Lower lobe of right lung (tissue), 2 donors: ENCODE data around the gene ARHGAP10. TPM values are rescaled to one million over a fixed set of nuclear protein-coding genes. Genes with fewer than 3 reads are reported as not detected.

Source experiments
- ATAC-seq, 2 donors: fragments of 200-7000 bp; cut with Tn5 transposase; one replicate each; pipeline ENCODE4 v1.9.1; 2020 to 2022; ENCODE audit warnings: mild to moderate bottlenecking in 2 of 2, moderate library complexity in 2 of 2
- DNase-seq: peaks from one replicate; pipeline ENCODE4 v3.0.0-alpha.2; 2020
- H3K27ac ChIP-seq: fragments of 200-600 bp; one replicate; pipeline ENCODE4 v1.8.0; 2022
- H3K27me3 ChIP-seq: fragments of 200-600 bp; one replicate; pipeline ENCODE4 v1.8.0; 2022; ENCODE audit warnings: low read depth
- H3K36me3 ChIP-seq: fragments of 200-600 bp; one replicate; pipeline ENCODE4 v1.8.0; 2022; ENCODE audit warnings: mild to moderate bottlenecking
- H3K4me1 ChIP-seq: fragments of 200-600 bp; one replicate; pipeline ENCODE4 v1.8.0; 2022
- H3K4me3 ChIP-seq: fragments of 200-600 bp; one replicate; pipeline ENCODE4 v1.8.0; 2022; ENCODE audit warnings: mild to moderate bottlenecking
- H3K9me3 ChIP-seq: fragments of 200-600 bp; one replicate; pipeline ENCODE4 v1.8.0; 2022
- intact Hi-C: fragments of 100-400 bp; cut with DNase I; formaldehyde crosslinking; loops from one replicate; pipeline ENCODE4 v1.11.0; 2022
- total RNA-seq: library from RNA; stranded (reverse); fragmentation: NEBNext Ultra II Directional; extraction: Animal tissue kit (Norgen Biotek cat#: 25700); gene quantifications from one replicate; pipeline ENCODE4 v1.2.1, GENCODE V29; 2021
- TF ChIP-seq, protein P1 (sequence below): fragments of 200-600 bp; IDR thresholded peaks from one replicate; pipeline ENCODE4 v1.8.0; 2022; ENCODE audit warnings: antibody characterized with exemption, mild to moderate bottlenecking
- donor health status: DM: no; HTN: yes; CAD: no; lungs with severe emphysema.

Gene ARHGAP10
- total RNA-seq, 1 donor from 2014 or later: 26.4 TPM

DNA sequence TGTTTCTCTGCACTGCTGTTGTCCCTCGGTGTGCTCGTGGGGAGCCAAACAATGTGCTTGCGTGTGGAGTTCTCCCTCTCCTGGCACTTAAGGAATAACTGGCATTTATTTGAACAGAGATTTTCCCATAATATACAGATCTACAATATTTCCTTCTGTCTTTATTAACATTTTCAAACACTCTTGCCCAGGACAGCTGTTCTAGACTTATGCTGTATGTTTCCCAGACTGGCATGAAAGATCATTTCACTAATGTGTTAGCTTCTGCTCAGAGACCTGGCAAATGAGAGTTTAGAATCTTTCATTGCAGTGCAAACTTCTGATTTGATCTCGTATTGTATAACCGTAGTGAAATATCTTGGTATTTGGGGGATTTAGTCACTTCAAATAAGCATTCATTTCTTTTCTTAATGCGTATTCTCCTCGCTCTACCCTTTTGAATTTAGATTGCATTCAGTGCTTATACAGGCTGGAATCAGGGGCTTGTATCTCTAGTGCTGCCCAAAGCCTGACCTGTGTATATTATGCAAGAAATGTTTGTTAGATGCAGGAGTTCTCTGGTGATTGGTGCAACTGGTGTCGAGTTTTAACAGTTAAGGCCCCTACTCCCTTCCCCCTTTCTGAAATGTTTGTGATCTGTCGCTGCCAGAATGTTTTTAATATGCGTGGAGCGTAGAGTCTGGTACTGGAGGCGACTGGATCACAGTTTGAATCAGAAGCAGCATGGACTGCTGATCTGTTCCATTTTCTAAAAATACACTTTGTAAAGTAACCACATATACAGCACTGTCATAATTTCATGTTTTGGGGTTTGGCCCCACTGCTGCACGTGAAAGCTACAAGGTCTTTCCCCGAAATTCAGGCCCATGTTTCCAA is 326.3 kb downstream of the ARHGAP10 start:
- Histone ChIP-seq H3K27ac (no peak overlapping the region), H3K4me1 (peaks cover 22% of the 10 kb centered on the region), H3K9me3 (no peaks in the 10 kb centered on the region), H3K4me3 (no peak overlapping the region), H3K36me3 (peaks cover 2% of the 10 kb centered on the region), H3K27me3 (no peaks in the 10 kb centered on the region)
- DNase-seq (no peak), ATAC-seq (no peak)
- TF ChIP-seq, protein P1, sequence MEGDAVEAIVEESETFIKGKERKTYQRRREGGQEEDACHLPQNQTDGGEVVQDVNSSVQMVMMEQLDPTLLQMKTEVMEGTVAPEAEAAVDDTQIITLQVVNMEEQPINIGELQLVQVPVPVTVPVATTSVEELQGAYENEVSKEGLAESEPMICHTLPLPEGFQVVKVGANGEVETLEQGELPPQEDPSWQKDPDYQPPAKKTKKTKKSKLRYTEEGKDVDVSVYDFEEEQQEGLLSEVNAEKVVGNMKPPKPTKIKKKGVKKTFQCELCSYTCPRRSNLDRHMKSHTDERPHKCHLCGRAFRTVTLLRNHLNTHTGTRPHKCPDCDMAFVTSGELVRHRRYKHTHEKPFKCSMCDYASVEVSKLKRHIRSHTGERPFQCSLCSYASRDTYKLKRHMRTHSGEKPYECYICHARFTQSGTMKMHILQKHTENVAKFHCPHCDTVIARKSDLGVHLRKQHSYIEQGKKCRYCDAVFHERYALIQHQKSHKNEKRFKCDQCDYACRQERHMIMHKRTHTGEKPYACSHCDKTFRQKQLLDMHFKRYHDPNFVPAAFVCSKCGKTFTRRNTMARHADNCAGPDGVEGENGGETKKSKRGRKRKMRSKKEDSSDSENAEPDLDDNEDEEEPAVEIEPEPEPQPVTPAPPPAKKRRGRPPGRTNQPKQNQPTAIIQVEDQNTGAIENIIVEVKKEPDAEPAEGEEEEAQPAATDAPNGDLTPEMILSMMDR: no peak
- intact Hi-C loops: no loop called here

DNA sequence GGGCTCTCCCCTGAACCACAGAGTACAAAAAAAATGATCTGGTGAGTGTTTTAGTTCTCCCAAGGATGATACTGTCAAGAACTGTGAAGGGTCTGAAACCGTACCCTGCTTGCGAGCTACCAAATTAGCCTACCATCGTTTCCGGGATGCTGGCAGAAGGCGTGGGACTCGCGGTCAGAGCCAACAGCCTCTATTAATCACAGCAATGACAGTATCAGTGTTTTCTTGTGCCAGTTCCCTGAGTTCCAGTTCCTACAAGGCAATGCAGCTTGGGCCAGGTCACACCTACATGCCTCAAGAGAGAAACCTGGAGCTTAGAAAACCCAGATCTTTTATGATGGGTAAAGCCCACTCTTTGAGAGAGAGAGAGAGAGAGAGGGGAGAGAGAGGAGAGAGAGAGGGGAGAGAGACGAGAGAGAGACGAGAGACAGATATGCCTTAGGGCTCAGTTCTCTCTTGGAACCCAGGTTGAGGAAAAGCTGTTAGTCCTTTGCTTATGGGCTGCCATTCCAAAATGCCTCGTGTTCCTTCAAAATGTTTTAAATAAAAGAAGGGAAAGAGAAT is 327.8 kb downstream of the ARHGAP10 start:
- peaks cover 11% of the 10 kb centered on the region for H3K4me1 ChIP-seq

DNA sequence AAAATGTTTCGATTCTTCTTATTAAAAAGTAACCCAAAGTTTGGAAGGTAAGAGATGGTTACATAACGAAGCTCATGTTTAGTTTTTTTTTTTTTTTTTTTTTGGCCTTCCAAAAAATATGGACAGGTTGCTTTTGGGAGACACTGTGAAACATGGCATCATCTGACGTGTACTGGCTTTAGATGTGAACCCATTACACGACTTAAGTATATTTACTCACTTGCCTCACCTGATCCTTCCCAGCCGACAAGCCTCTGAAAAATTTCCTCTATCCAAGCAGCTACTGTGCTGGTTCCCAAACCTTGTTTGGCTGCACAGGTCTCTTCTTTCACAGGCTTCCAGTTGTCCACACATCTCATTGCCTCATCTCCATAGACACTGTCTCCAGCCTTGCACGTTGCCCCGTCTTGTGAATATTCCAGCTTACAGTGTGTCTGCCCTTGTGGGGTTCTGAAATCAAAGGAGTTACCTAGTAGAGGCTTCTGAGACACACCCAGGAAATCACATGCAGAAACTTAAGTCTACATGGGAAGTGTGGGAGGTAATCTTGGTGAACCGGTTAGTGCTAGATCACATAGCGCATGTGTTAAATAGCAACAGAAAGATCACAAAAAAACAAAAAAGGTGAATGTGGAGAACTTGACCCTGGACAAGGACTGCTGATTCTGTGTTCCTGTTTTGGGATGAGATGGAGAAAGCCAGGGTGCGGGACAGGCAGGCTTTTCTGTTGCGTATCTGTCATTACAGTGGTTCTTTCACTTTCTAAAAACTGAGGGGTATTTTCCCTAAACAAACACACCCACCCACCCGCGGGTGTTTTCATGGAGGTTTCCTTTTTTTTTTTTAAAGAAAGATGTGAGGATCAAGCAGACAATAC is 328.6 kb downstream of the ARHGAP10 start:
- ATAC-seq (peak; percentile 71 to 72), DNase-seq (no peak)
- H3K9me3 ChIP-seq: no peaks in the 10 kb centered on the region
- H3K36me3 ChIP-seq: peaks cover 13% of the 10 kb centered on the region
- H3K4me1 ChIP-seq: peaks cover 11% of the 10 kb centered on the region
- no peaks in the 10 kb centered on the region for H3K27me3 ChIP-seq
- H3K4me3 ChIP-seq: peak overlapping the region; percentile 15
- intact Hi-C loops: no loop called here
- peak overlapping the region; percentile 47 for H3K27ac ChIP-seq
- TF ChIP-seq, protein P1: no peak

More for the DNA sequence above, 327.8 kb downstream of the ARHGAP10 start:
- intact Hi-C loops: no loop called here
- Histone ChIP-seq H3K4me3 (no peak overlapping the region), H3K27ac (no peak overlapping the region), H3K9me3 (no peaks in the 10 kb centered on the region), H3K36me3 (peaks cover 10% of the 10 kb centered on the region), H3K27me3 (no peaks in the 10 kb centered on the region)
- ATAC-seq: no peak
- DNase-seq: no peak
- TF ChIP-seq, protein P1: no peak

DNA sequence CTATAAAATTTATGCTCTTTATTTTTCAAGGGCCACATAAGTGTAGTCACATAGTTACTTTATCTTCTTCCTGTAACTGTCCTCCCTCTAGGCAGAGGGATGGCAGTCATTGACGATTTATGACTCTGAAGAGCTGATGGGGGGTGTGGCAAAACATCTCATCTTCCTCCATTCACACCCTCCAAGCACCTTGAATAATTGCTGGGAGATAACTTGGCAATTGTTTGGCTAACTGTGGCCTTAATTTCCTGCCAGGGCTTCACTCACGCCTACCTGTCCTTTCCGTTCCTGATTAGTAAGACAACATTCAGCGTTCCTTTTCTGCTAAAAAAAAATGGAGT is 329.2 kb downstream of the ARHGAP10 start:
- H3K36me3 ChIP-seq: peaks cover 13% of the 10 kb centered on the region
- H3K27me3 ChIP-seq: no peaks in the 10 kb centered on the region
- ATAC-seq (no peak), DNase-seq (no peak)
- TF ChIP-seq, protein P1: no peak
- H3K4me3 ChIP-seq: peak overlapping the region; percentile 15
- H3K27ac ChIP-seq: peak overlapping the region; percentile 47
- intact Hi-C loops: no loop called here
- H3K4me1 ChIP-seq: peaks cover 11% of the 10 kb centered on the region
- no peaks in the 10 kb centered on the region for H3K9me3 ChIP-seq

DNA sequence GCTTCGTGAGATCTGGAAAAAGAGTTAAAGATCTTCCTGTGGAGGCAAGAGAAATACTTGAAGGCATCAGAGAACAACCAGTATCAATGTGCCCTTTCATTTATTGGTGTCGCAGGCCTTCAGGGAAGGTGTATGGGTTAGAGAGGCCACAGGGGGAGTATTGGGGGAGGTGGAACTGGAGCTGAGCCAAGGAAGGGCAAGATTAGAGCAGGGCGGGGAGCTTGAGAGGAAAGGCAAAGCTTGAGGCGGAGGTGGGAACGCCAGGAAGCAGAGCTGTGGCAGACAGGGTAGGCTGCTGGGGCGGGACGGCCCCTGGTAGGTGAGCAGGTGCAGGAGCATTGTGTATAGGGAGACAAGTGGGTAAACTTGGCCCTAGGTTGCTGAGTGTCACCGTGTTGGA is 329.9 kb downstream of the ARHGAP10 start:
- Histone ChIP-seq H3K4me3 (no peak overlapping the region), H3K9me3 (no peaks in the 10 kb centered on the region), H3K36me3 (peaks cover 13% of the 10 kb centered on the region), H3K4me1 (peaks cover 11% of the 10 kb centered on the region), H3K27ac (no peak overlapping the region), H3K27me3 (no peaks in the 10 kb centered on the region)
- ATAC-seq (no peak), DNase-seq (no peak)
- TF ChIP-seq, protein P1: no peak
- intact Hi-C loops: no loop called here
